Measurements from ENCODE around the gene TEX11. TPM values are rescaled to one million over a fixed set of nuclear protein-coding genes. Genes with fewer than 3 reads are reported as not detected.
"Not testable (repeated sequence)": the region's sequence is repeated elsewhere in the genome, so short reads cannot be mapped to it uniquely, and the experiment has no call there.

The TEX11 gene
- total RNA-seq, 2 donors from 2014 or later, result 0.26 to 0.66 TPM

DNA sequence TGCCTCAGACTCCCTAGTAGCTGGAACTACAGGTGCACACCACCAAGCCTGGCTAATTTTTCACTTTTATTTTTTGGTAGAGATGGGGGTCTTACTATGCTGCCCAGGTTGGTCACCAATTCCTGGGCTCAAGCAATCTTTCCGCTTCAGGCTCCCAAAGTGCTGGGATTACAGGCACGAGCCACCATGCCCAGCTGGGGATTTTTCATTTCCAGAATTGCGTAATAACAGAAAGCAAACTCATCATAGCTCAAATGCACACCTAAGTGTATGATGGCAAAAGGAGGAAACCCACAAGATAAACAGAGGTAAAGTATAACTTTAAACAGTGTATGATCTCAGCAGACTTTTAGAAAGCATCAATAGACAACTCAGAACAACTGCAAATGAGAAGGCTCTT lies 56.2 kb downstream of the TEX11 start:
- TF ChIP-seq, protein P1, sequence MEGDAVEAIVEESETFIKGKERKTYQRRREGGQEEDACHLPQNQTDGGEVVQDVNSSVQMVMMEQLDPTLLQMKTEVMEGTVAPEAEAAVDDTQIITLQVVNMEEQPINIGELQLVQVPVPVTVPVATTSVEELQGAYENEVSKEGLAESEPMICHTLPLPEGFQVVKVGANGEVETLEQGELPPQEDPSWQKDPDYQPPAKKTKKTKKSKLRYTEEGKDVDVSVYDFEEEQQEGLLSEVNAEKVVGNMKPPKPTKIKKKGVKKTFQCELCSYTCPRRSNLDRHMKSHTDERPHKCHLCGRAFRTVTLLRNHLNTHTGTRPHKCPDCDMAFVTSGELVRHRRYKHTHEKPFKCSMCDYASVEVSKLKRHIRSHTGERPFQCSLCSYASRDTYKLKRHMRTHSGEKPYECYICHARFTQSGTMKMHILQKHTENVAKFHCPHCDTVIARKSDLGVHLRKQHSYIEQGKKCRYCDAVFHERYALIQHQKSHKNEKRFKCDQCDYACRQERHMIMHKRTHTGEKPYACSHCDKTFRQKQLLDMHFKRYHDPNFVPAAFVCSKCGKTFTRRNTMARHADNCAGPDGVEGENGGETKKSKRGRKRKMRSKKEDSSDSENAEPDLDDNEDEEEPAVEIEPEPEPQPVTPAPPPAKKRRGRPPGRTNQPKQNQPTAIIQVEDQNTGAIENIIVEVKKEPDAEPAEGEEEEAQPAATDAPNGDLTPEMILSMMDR (IDR thresholded peaks at IDR 0.05), result no peak
- TF ChIP-seq POLR2A (IDR thresholded peaks at IDR 0.05), result no peak
- no peak for ATAC-seq
- Histone ChIP-seq H3K9me3 (no peaks in the 10 kb centered on the region), H3K27ac (no peak overlapping the region), H3K4me3 (no peak overlapping the region), H3K36me3 (replicated peaks in 1 of 2; ENCODE audit: insufficient read depth in 1 of 2, low read depth in 2 of 2) (no peaks in the 10 kb centered on the region), H3K27me3 (no peaks in the 10 kb centered on the region), H3K4me1 (no peaks in the 10 kb centered on the region)
- intact Hi-C loops (cut with DNase I), result no loop called here
- WGBS, 2 donors, result 67 to 71% methylated on average over 3 of the region's 3 CpGs
- no peak for DNase-seq

DNA sequence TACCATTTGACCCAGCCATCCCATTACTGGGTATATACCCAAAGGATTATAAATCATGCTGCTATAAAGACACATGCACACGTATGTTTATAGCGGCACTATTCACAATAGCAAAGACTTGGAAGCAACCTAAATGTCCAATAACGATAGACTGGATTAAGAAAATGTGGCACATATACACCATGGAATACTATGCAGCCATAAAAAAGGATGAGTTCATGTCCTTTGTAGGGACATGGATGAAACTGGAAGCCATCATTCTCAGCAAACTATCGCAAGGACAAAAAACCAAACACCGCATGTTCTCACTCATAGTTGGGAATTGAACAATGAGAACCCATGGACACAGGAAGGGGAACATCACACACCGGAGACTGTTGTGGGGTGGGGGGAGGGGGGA lies 64.4 kb downstream of the TEX11 start:
- H3K27ac ChIP-seq; H3K4me1 ChIP-seq; intact Hi-C loops (cut with DNase I); H3K9me3 ChIP-seq; DNase-seq; ATAC-seq; H3K27me3 ChIP-seq; H3K36me3 ChIP-seq (replicated peaks in 1 of 2; ENCODE audit: insufficient read depth in 1 of 2, low read depth in 2 of 2); H3K4me3 ChIP-seq: not testable (repeated sequence)
- 88 to 90% methylated on average over 2 to 5 of the region's 6 CpGs for WGBS, 2 donors

DNA sequence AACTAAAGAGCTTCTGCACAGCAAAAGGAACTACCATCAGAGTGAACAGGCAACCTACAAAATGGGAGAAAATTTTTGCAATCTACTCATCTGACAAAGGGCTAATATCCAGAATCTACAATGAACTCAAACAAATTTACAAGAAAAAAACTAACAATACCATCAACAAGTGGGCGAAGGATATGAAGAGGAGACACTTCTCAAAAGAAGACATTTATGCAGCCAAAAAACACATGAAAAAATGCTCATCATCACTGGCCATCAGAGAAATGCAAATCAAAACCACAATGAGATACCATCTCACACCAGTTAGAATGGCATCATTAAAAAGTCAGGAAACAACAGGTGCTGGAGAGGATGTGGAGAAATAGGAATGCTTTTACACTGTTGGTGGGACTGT lies 64.9 kb downstream of the TEX11 start:
- H3K9me3 ChIP-seq; ATAC-seq; DNase-seq; H3K36me3 ChIP-seq (replicated peaks in 1 of 2; ENCODE audit: insufficient read depth in 1 of 2, low read depth in 2 of 2); intact Hi-C loops (cut with DNase I); H3K4me3 ChIP-seq; H3K4me1 ChIP-seq; H3K27ac ChIP-seq; H3K27me3 ChIP-seq: not testable (repeated sequence)
- 100% methylated on average over 1 of the region's 1 CpG; no CpG with 5 or more reads in 1 of the 2 donors for WGBS, 2 donors

DNA sequence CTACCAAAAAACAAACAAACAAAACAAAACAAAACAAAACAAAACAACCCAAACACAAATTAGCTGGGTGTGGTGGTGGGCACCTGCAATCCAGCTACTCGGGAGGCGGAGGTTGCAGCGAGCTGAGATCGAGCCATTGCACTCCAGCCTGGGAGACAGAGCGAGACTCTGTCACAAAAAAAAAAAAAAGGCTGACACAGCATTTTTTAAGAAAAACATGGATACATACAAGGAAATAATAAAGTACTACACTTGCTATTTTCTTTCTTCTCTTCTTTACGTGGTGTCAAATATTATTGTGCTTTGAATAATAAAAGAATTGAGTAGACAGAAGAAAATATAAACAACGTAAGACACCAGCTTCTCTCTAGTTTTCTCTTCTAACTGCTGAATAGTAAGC lies 73.9 kb downstream of the TEX11 start:
- DNase-seq (no peak), ATAC-seq (no peak)
- Histone ChIP-seq H3K27ac (no peak overlapping the region), H3K9me3 (no peaks in the 10 kb centered on the region), H3K4me3 (no peak overlapping the region), H3K36me3 (replicated peaks in 1 of 2; ENCODE audit: insufficient read depth in 1 of 2, low read depth in 2 of 2) (no peaks in the 10 kb centered on the region), H3K4me1 (no peaks in the 10 kb centered on the region), H3K27me3 (no peaks in the 10 kb centered on the region)
- intact Hi-C loops (cut with DNase I), result no loop called here
- 83 to 89% methylated on average over 7 of the region's 7 CpGs for WGBS, 2 donors
- TF ChIP-seq, protein P1 (IDR thresholded peaks at IDR 0.05), result no peak
- TF ChIP-seq POLR2A (IDR thresholded peaks at IDR 0.05), result no peak

DNA sequence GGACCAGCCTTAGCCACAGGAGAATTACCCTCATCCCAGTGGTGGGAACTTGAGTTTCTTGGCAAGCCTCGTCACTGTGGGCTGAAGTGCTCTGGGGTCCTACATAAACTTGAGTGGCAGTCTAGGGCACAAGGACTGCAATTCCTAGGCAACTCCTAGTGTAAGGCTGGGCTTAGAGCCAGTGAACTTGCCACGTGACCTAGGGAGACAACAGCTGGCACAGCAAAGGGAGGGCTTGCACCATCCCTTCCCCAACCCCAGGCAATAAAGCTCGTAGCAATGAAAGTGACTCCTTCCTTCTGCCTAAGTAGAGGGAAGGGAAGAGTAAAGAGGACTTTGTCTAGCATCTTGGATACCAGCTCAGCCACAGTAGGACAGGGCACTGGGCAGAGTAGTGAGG lies 81.8 kb downstream of the TEX11 start:
- WGBS, 2 donors, result 0 to 10% methylated on average over 1 to 2 of the region's 3 CpGs
- Histone ChIP-seq H3K4me3 (no peak overlapping the region), H3K27ac (no peak overlapping the region), H3K36me3 (replicated peaks in 1 of 2; ENCODE audit: insufficient read depth in 1 of 2, low read depth in 2 of 2) (no peaks in the 10 kb centered on the region), H3K4me1 (no peaks in the 10 kb centered on the region), H3K9me3 (no peaks in the 10 kb centered on the region), H3K27me3 (no peaks in the 10 kb centered on the region)
- DNase-seq (no peak), ATAC-seq (no peak)
- intact Hi-C loops (cut with DNase I), result no loop called here
- no peak for TF ChIP-seq POLR2A (IDR thresholded peaks at IDR 0.05)
- TF ChIP-seq, protein P1 (IDR thresholded peaks at IDR 0.05), result no peak

DNA sequence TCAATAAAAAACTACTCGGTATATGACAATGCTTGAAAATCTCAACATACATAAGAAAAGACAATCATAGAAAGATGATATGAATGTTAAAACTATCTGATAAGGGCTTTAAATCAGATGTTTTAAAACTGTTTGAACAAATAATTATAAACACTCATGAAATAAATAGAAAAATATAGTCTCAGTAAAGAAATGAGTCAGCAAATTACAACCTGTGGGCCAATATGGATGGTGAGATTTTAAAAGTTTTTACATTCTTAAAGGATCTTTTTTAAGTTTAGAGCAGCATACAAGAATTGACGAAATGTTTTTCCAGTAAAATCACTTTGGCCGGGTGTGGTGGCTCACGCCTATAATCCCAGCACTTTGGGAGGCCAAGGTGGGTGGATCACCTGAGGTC lies 83.1 kb downstream of the TEX11 start:
- H3K27me3 ChIP-seq, result no peaks in the 10 kb centered on the region
- intact Hi-C loops (cut with DNase I), result no loop called here
- ATAC-seq, result no peak
- no peak overlapping the region for H3K27ac ChIP-seq
- no peak for DNase-seq
- no peaks in the 10 kb centered on the region for H3K36me3 ChIP-seq (replicated peaks in 1 of 2; ENCODE audit: insufficient read depth in 1 of 2, low read depth in 2 of 2)
- TF ChIP-seq, protein P1 (IDR thresholded peaks at IDR 0.05), result no peak
- H3K4me3 ChIP-seq, result no peak overlapping the region
- H3K4me1 ChIP-seq, result no peaks in the 10 kb centered on the region
- 89 to 94% methylated on average over 4 of the region's 4 CpGs for WGBS, 2 donors
- no peaks in the 10 kb centered on the region for H3K9me3 ChIP-seq

Data from body of pancreas (tissue), 4 donors.